ENCODE data around the gene ITGA11. TPM values are rescaled to one million over a fixed set of nuclear protein-coding genes. Genes with fewer than 3 reads are reported as not detected.

ITGA11 gene
- total RNA-seq, 1 donor from 2014 or later: 193 TPM

DNA sequence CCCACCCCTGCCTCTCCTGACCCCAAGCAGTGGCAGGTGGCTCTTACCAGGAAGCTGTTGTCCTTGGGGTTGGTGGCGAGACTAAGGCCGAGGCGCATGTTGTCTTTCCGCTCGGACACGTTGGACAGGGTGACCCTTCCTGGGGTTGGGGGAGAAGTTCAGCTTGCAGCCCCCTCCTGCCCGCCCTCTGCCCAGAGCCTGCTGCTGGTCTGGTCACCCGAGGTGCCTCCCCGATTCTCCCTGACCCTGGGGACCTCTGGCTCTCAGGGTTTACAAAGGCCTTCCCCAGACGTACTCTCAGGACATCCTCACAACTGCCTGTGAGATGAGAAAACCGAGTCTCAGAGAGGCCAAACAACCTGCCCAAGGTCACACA, 67.3 kb downstream of the ITGA11 start:
- no peaks in the 10 kb centered on the region for H3K27me3 ChIP-seq (ENCODE audit: insufficient read depth, low read length)
- H3K4me3 Mint-ChIP-seq (ENCODE audit: unreplicated experiment): no peak overlapping the region
- H3K27ac ChIP-seq (ENCODE audit: low read depth, low read length): no peak overlapping the region
- peaks cover 47% of the 10 kb centered on the region for H3K36me3 Mint-ChIP-seq (ENCODE audit: low read depth, unreplicated experiment)
- no peak for DNase-seq (ENCODE audit: low read depth)
- no peaks in the 10 kb centered on the region for H3K9me3 Mint-ChIP-seq (ENCODE audit: unreplicated experiment)
- no peak for FAIRE-seq
- H3K4me2 ChIP-seq (ENCODE audit: low read length): no peak overlapping the region
- no peak overlapping the region for H2AFZ ChIP-seq (ENCODE audit: low read depth, low read length)
- H3K27me3 Mint-ChIP-seq (ENCODE audit: low read depth, unreplicated experiment): no peaks in the 10 kb centered on the region
- H3K9me3 ChIP-seq (ENCODE audit: insufficient read depth, low read depth, low read length): no peaks in the 10 kb centered on the region
- H3K27ac Mint-ChIP-seq (ENCODE audit: unreplicated experiment): no peak overlapping the region
- H4K20me1 ChIP-seq (ENCODE audit: insufficient read depth, low read length): no peaks in the 10 kb centered on the region
- H3K4me1 Mint-ChIP-seq (ENCODE audit: low read depth, unreplicated experiment): peaks cover 28% of the 10 kb centered on the region
- H3K79me2 ChIP-seq (ENCODE audit: insufficient read depth, low read length): no peaks in the 10 kb centered on the region
- no peak for TF ChIP-seq CTCF (IDR thresholded peaks at IDR 0.05; ENCODE audit: insufficient read depth, low read depth, low read length)
- TF ChIP-seq EZH2 (IDR thresholded peaks at IDR 0.05; ENCODE audit: insufficient read depth, low read length): no peak
- H3K4me1 ChIP-seq (ENCODE audit: insufficient read depth, low read length): peaks cover 52% of the 10 kb centered on the region
- peaks cover 3% of the 10 kb centered on the region for H3K36me3 ChIP-seq (ENCODE audit: insufficient read depth, low read length)
- H3K4me3 ChIP-seq (ENCODE audit: insufficient read depth, low read depth, low read length): no peak overlapping the region
- no peak overlapping the region for H3K9ac ChIP-seq (ENCODE audit: low read length)

- Mint-ChIP-seq H3K36me3 (ENCODE audit: low read depth, unreplicated experiment) (peaks cover 47% of the 10 kb centered on the region), H3K27me3 (ENCODE audit: low read depth, unreplicated experiment) (no peaks in the 10 kb centered on the region), H3K27ac (ENCODE audit: unreplicated experiment) (no peak overlapping the region), H3K9me3 (ENCODE audit: unreplicated experiment) (no peaks in the 10 kb centered on the region), H3K4me1 (ENCODE audit: low read depth, unreplicated experiment) (peaks cover 28% of the 10 kb centered on the region), H3K4me3 (ENCODE audit: unreplicated experiment) (no peak overlapping the region)
- Histone ChIP-seq H3K9ac (ENCODE audit: low read length) (no peak overlapping the region), H2AFZ (ENCODE audit: low read depth, low read length) (no peak overlapping the region), H3K27ac (ENCODE audit: low read depth, low read length) (peak overlapping the region; percentile 45), H3K4me2 (ENCODE audit: low read length) (peak overlapping the region; percentile 45), H3K9me3 (ENCODE audit: insufficient read depth, low read depth, low read length) (no peaks in the 10 kb centered on the region), H3K79me2 (ENCODE audit: insufficient read depth, low read length) (no peaks in the 10 kb centered on the region), H4K20me1 (ENCODE audit: insufficient read depth, low read length) (no peaks in the 10 kb centered on the region), H3K4me3 (ENCODE audit: insufficient read depth, low read depth, low read length) (no peak overlapping the region), H3K27me3 (ENCODE audit: insufficient read depth, low read length) (no peaks in the 10 kb centered on the region), H3K4me1 (ENCODE audit: insufficient read depth, low read length) (peaks cover 48% of the 10 kb centered on the region), H3K36me3 (ENCODE audit: insufficient read depth, low read length) (peaks cover 3% of the 10 kb centered on the region)
- no peak for DNase-seq (ENCODE audit: low read depth)
- TF ChIP-seq EZH2 (IDR thresholded peaks at IDR 0.05; ENCODE audit: insufficient read depth, low read length): no peak
- no peak for TF ChIP-seq CTCF (IDR thresholded peaks at IDR 0.05; ENCODE audit: insufficient read depth, low read depth, low read length)
- no peak for FAIRE-seq
These were observed 67.8 kb downstream of the ITGA11 start for GRCh38 chr15:68364028-68364659.

DNA sequence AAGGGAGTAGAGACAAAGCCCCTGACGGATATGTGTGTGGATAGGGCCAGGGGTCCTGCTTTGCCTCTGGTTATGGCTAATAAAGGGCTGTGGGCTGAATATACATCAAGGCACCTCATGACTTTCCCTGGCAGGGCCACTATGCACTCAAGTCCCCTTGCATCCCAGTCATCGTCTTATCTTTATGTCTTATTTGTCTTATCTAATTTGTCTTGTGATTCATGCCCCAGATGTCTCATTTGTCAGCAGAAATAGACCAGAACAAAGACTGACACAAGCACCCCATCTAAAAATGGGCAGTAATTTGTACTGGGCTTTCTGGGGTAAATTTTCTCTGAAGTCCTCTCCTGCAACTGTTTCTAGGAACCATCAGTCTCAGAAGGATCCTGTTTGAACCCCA, 68.6 kb downstream of the ITGA11 start:
- no peaks in the 10 kb centered on the region for H3K9me3 ChIP-seq (ENCODE audit: insufficient read depth, low read depth, low read length)
- H3K4me2 ChIP-seq (ENCODE audit: low read length): peak overlapping the region; percentile 45
- Mint-ChIP-seq H3K27me3 (ENCODE audit: low read depth, unreplicated experiment) (no peaks in the 10 kb centered on the region), H3K4me3 (ENCODE audit: unreplicated experiment) (no peak overlapping the region), H3K36me3 (ENCODE audit: low read depth, unreplicated experiment) (peaks cover 44% of the 10 kb centered on the region), H3K9me3 (ENCODE audit: unreplicated experiment) (no peaks in the 10 kb centered on the region), H3K4me1 (ENCODE audit: low read depth, unreplicated experiment) (peaks cover 21% of the 10 kb centered on the region), H3K27ac (ENCODE audit: unreplicated experiment) (no peak overlapping the region)
- H4K20me1 ChIP-seq (ENCODE audit: insufficient read depth, low read length): no peaks in the 10 kb centered on the region
- H3K27ac ChIP-seq (ENCODE audit: low read depth, low read length): peak overlapping the region; percentile 45
- H3K9ac ChIP-seq (ENCODE audit: low read length): no peak overlapping the region
- peaks cover 41% of the 10 kb centered on the region for H3K4me1 ChIP-seq (ENCODE audit: insufficient read depth, low read length)
- no peaks in the 10 kb centered on the region for H3K27me3 ChIP-seq (ENCODE audit: insufficient read depth, low read length)
- FAIRE-seq: no peak
- no peaks in the 10 kb centered on the region for H3K79me2 ChIP-seq (ENCODE audit: insufficient read depth, low read length)
- TF ChIP-seq CTCF (IDR thresholded peaks at IDR 0.05; ENCODE audit: insufficient read depth, low read depth, low read length) (no peak), EZH2 (IDR thresholded peaks at IDR 0.05; ENCODE audit: insufficient read depth, low read length) (no peak)
- no peak overlapping the region for H3K4me3 ChIP-seq (ENCODE audit: insufficient read depth, low read depth, low read length)
- no peak overlapping the region for H2AFZ ChIP-seq (ENCODE audit: low read depth, low read length)
- peaks cover 3% of the 10 kb centered on the region for H3K36me3 ChIP-seq (ENCODE audit: insufficient read depth, low read length)
- no peak for DNase-seq (ENCODE audit: low read depth)
